ES-I3 (cell line): ENCODE data around the gene LSM11.
A peak's percentile ranks its signal among the peaks of the same experiment; 100 is the strongest.
"Not testable (repeated sequence)": the region's sequence is repeated elsewhere in the genome, so short reads cannot be mapped to it uniquely, and the experiment has no call there.

ENCODE experiments used
- H3K36me3 ChIP-seq: 2 replicates; pipeline ENCODE4 v1.6.1; 2013; ENCODE audit warnings: mild to moderate bottlenecking, low read length, control low read depth, moderate library complexity; ENCODE audit not compliant: insufficient read depth
- H3K4me1 ChIP-seq: 2 replicates; pipeline ENCODE4 v1.6.1; 2013; ENCODE audit warnings: mild to moderate bottlenecking, control low read depth, low read length; ENCODE audit not compliant: insufficient read depth
- H3K9ac ChIP-seq: 2 replicates; pipeline ENCODE4 v1.6.1; 2013; ENCODE audit warnings: low read depth, mild to moderate bottlenecking, low read length, moderate library complexity
- H3K9me3 ChIP-seq: 2 replicates; pipeline ENCODE4 v1.6.1; 2013; ENCODE audit warnings: mild to moderate bottlenecking, low read length, moderate library complexity; ENCODE audit not compliant: control insufficient read depth, insufficient read depth

LSM11 gene

DNA sequence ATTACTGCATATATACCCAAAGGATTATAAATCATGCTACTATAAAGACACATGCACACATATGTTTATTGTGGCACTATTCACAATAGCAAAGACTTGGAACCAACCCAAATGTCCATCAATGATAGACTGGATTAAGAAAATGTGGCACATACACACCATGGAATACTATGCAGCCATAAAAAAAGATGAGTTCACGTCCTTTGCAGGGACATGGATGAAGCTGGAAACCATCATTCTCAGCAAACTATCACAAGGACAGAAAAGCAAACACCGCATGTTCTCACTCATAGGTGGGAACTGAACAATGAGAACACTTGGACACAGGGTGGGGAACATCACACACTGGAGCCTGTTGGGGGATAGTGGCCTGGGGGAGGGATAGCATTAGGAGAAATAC is 16.9 kb upstream of the LSM11 start:
- H3K4me1 ChIP-seq, H3K9ac ChIP-seq, H3K36me3 ChIP-seq, H3K9me3 ChIP-seq: not testable (repeated sequence)

DNA sequence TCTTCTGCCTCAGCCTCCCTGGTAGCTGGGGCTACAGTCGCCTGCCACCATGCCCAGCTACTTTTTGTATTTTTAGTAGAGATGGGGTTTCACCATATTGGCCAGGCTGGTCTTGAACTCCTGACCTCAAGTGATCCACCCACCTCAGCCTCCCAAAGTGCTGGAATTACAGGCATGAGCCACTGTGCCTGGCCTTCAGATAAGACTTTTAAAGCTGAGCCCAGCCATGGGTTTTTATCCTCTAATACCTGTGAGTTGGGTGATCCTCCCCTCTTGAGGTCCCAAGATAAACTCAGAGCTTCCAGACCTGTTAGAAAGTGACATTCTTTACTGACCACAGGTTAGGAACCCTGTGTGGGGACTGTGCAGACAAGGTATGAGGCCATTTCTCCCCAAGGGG is 15.7 kb upstream of the LSM11 start:
- H3K9ac ChIP-seq, H3K9me3 ChIP-seq, H3K4me1 ChIP-seq, H3K36me3 ChIP-seq: not testable (repeated sequence)

DNA sequence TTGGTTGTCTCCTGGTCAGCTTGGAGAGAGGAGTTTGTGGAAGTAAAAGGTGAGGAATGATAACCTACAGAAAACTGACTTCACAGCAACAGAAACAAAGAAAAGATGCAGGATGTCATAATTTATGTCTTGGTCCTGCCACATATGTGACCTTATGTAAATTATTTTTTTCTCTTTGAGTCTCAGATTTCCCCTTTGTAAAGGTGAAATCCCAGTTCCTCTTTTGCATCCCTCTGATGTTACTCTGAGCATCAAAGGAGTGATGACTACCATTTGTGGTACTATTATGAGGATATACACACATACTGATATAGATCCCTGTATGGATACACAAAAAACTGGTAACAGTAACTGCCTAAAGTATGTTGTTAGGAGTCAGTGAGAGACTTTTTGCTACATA is 13.7 kb upstream of the LSM11 start:
- no peak overlapping the region for H3K9ac ChIP-seq
- H3K9me3 ChIP-seq, result no peaks in the 10 kb centered on the region
- H3K4me1 ChIP-seq, result no peaks in the 10 kb centered on the region
- no peaks in the 10 kb centered on the region; the same call in 1 of the 2 replicates for H3K36me3 ChIP-seq

DNA sequence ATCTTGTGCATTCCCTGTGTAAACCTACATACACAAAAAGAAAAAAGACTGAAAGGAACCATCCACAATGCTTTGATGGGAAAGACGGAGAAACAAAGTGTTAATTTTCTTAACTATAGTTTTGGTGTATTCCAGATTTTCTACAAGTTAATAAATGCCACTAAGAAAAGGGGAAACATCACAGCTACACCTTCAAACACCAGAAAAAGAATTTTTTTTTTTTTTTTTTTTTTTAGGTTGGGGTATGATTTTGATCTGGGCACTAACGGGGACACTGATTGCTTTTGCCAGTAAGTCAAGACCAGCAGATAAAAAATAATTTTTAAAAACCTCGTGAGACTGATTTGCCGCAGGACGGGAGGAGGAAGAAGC is 12.6 kb upstream of the LSM11 start:
- H3K9ac ChIP-seq, result peak overlapping the region; percentile 87
- no peaks in the 10 kb centered on the region for H3K4me1 ChIP-seq
- no peaks in the 10 kb centered on the region; the same call in 1 of the 2 replicates for H3K36me3 ChIP-seq
- no peaks in the 10 kb centered on the region for H3K9me3 ChIP-seq

DNA sequence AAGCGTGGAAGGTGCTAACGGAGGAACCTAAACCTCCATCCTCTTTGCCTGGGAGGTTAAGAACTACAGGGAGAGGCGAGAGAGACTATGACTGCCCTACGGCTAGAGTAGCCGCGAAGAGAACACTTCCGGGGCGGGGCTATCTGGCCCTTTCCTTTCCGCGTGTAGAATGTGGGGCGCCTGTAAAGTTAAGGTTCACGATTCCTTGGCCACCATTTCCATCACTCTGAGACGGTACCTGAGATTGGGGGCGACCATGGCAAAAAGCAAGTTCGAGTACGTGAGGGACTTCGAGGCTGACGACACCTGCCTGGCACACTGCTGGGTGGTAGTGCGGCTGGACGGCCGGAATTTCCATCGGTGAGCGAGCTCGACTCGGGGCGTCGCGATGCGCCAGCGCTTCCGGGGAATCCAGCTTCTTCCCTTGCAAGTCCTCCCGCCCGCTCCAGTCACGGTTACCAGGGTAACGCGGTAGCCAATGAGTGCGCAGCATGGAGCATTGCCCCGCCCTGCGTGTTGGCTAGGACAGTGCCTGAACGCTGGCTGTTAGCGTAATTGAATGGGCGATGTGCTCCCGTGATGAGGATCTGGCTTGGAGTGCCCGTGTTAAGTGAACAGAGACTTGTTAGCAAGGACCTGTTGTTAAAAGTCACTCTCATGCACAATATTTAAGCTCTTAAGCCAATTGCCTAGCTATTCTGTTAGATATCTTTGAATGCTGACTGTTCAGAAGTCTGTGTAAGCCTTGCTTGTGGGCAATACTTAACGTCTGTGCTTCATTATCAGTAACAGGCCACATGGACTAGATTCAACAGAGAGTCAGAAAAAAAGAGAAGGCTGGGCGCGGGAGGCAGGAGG is 12.0 kb upstream of the LSM11 start, which contains the start of gene THG1L:
Gene THG1L, plus strand, starts transcription at position 149 of the 858 bp plus-strand sequence. Its CDS starts 21 bp downstream, at position 170.
- Histone ChIP-seq H3K9me3 (no peaks in the 10 kb centered on the region), H3K9ac (peak within 1 kb of the TSS; percentile 87), H3K4me1 (no peaks in the 10 kb centered on the region), H3K36me3 (no peaks in the 10 kb centered on the region; the same call in 1 of the 2 replicates)

DNA sequence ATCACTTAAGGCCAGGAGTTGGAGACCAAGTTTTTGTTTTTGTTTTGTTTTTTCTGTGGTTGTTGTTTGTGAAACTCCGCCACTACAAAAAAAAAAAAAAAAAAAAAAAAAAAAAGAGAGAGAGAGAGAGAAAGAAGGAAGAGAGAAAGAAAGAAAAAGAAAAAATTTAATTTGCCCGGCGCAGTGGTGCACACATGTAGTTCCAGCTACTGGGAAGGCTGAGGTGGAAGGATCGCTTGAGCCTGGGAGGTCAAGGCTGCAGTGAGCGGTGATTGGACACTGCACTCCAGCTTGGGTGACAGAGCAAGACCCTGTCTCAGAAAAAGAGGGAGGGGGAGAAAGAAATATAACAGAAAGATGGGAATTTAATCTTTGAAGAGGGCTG is 11.4 kb upstream of the LSM11 start:
- no peaks in the 10 kb centered on the region for H3K9me3 ChIP-seq
- H3K9ac ChIP-seq, result peak overlapping the region; percentile 87; the same call in 1 of the 2 replicates
- H3K36me3 ChIP-seq, result no peaks in the 10 kb centered on the region; the same call in 1 of the 2 replicates
- no peaks in the 10 kb centered on the region for H3K4me1 ChIP-seq

DNA sequence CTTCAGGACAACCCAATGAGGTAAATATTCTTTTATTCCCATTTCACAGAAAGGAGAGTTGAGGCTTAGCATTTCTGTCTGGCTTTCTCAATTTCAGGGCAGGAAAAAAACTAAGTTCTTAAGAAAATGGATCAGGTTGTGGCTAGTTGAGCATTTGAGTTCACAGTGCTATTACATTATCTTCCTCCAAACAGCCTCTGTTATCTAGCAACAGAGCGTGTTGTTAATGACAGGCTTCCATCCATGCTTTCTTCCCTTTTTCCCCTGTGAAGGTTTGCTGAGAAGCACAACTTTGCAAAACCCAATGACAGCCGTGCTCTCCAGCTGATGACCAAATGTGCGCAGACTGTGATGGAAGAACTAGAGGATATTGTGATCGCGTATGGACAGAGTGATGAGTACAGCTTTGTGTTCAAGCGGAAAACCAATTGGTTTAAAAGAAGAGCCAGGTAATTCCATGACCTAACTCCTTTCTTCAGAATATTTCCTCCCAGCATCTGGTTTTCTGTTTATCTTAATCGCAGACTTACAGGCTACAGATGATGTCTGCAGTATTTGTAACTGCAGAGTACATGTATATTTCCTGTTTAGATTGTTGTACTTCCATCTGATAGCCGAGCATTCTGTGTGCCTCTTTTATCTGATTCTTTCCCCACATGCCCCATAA is 10.8 kb upstream of the LSM11 start:
- no peaks in the 10 kb centered on the region for H3K4me1 ChIP-seq
- no peaks in the 10 kb centered on the region; the same call in 1 of the 2 replicates for H3K36me3 ChIP-seq
- H3K9me3 ChIP-seq, result no peaks in the 10 kb centered on the region
- no peak overlapping the region for H3K9ac ChIP-seq

DNA sequence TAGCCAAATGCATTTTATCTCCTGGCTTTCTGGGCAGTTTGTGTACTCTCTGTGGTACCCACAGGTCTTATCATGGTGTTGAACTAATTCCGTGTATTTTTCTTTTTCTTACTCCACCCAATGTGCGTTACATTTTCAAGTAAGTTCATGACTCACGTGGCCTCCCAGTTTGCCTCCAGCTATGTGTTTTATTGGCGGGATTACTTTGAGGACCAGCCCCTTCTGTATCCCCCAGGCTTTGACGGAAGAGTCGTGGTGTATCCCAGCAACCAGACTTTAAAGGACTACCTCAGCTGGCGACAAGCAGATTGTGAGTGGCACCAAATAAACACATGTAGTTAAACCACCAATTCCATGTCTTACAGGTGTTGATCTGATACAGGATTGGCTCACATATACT is 9.1 kb upstream of the LSM11 start:
- H3K4me1 ChIP-seq, result no peaks in the 10 kb centered on the region
- 0 out of 2 replicates have a peak, but pooled peaks cover 5% of the 10 kb centered on the region for H3K9me3 ChIP-seq
- H3K9ac ChIP-seq, result no peak overlapping the region
- H3K36me3 ChIP-seq, result no peaks in the 10 kb centered on the region; the same call in 1 of the 2 replicates

DNA sequence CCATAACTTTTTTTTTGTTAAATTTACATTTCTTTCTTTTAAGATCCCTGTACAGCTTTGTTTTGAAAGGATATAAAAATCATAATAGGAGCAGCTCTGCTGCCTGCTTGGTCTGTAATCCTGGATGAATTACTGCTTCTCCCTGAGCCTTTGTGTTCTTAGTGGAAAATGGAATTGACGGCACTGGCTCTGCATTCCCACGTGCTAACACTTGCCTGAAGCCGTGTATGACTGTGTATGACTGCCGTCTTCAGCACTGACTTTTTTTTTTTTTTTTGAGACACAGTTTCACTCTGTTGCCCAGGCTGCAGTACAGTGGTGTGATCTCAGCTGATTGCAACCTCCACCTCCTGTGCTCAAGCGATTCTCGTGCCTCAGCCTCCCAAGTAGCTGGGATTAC is 7.5 kb upstream of the LSM11 start:
- Histone ChIP-seq H3K9me3 (0 out of 2 replicates have a peak, but pooled peaks cover 5% of the 10 kb centered on the region), H3K4me1 (no peaks in the 10 kb centered on the region), H3K36me3 (no peaks in the 10 kb centered on the region; the same call in 1 of the 2 replicates), H3K9ac (no peak overlapping the region)

DNA sequence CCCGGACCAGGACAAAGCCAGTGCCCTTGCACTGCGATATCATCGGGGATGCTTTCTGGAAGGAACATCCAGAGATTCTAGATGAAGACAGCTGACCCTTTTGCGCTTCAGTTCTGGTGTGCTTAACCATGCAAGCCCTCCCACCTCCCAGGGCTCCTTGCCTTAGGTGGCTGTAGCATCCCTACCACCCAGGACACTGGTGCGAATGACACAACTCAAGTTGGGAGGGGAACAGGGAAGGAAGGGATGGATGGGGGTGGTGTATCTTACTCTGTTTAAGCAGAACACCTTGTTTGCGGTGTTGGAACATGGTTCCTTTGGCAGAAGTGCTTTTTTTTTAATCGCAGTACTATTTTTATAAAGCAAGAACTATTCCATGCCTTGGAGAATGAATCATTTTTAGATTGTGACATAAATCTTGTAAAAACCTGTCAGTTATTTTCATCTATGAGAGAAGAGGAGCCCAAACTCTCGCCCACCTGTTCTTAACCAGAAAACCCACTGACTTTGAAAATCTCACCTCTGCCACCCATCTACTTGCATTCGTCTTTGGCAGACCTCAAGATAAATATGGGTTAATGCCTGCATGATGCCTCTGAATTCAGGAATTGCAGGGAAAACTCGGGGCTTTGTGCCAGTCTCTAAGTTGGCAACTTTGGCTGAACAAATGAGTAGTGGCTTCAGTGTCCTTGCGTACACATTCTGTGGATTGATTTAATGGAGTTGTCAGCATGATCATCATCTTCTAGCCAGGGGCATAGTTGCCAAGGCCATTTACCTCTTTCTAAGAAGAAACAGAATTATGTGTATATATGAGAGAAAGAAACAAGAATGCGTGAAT is 3.9 kb upstream of the LSM11 start:
- Histone ChIP-seq H3K36me3 (no peaks in the 10 kb centered on the region), H3K4me1 (no peaks in the 10 kb centered on the region)

DNA sequence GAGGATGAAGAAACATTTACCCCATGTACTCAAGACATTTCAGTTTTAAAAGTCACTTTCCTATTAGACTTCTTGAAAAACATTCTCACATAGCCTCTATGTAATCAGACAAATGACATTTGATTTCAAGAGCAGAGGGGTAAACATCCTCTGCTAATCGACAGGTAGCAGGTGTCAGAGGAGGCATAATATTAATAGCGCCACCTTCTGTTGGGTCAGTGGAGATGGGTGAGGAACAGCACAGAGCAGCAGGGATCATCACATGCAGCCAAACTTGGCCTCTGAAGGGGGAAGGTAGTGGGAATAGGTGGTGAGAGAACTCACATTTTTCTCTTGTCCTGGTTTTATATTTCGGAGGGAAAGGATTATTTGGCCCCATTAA is 3.3 kb upstream of the LSM11 start:
- no peak overlapping the region for H3K9ac ChIP-seq
- 0 out of 2 replicates have a peak, but pooled peaks cover 5% of the 10 kb centered on the region for H3K9me3 ChIP-seq
- no peaks in the 10 kb centered on the region for H3K36me3 ChIP-seq
- no peaks in the 10 kb centered on the region for H3K4me1 ChIP-seq

More for the DNA sequence above, 3.9 kb upstream of the LSM11 start:
- Histone ChIP-seq H3K9ac (no peak overlapping the region), H3K9me3 (0 out of 2 replicates have a peak, but pooled peaks cover 5% of the 10 kb centered on the region)

DNA sequence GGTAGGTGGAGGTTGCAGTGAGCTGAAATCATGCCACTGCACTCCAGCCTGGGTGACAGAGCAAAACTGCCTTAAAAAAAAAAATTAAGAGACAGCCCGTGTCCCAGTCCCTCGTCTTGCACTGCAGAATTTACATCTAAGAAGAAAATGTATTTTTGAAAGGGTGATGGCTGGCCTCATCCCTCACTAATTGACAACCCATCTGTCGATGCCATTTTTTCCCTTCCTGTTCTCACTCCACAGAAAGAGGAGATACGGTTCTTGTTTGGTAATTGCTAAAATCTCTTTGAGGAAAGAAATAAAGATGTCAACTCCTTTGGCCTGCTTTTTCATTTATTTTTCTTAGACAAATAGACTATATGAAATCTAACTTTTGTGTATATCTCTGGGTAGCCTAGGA is 2.4 kb upstream of the LSM11 start:
- Histone ChIP-seq H3K9ac (no peak overlapping the region), H3K9me3 (0 out of 2 replicates have a peak, but pooled peaks cover 5% of the 10 kb centered on the region), H3K36me3 (no peaks in the 10 kb centered on the region), H3K4me1 (no peaks in the 10 kb centered on the region)

DNA sequence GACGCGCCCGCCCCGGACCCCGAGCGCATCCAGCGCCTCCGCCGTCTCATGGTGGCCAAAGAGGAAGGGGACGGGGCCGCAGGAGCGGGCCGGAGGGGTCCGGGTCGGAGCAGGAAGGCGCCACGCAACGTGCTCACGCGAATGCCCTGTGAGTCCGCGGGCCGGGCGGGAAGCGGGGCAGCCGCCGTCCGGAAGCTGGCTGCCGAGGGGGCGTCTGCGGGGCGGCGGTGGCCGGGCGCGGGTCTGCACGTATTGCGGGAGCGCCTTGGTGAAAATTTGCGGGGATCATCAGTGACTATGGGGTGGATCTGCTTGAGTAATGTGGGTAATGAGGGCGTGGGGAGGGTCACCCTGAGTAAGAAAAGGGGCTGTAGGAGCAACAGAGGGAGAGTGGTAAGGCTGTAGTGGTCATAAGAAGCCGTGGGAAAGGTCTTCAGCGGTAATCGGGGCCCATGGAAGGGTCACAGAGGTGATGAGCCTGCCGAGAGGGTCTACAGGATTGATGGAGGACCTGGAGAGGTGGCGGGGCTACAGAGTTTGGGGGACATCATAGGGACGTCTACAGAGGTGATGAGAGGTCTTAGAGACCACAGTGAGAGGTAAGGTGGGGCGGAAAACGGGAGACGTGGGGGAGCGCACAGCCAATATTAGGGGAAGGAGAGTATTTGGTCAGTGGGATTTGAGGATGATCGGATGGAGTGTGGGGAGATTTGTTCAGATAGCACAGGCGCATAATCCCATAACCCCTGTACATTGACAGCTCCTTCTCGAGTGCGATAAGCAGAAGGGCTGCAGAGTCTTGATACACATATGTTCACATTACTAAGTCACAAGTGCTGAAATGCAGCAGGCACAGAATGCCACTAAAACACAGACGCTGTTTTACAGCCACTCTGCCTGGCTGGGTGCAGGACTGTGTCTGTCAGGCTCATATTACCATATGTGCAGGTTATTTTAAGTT is 819 bp downstream of the LSM11 start:
- Histone ChIP-seq H3K36me3 (no peaks in the 10 kb centered on the region), H3K9me3 (no peaks in the 10 kb centered on the region), H3K9ac (peak overlapping the region; percentile 63; the same call in 1 of the 2 replicates)

More for the DNA sequence above, 819 bp downstream of the LSM11 start:
- no peaks in the 10 kb centered on the region for H3K4me1 ChIP-seq
